COR-L47 (cell line): ENCODE measurements around the gene MDM4.

Source experiments
- DNase-seq: peaks from one replicate; lab custom pipeline; 2025; lab: John Stamatoyannopoulos, UW

Gene MDM4

GRCh38 chr1:204491655-204492054 is 24.6 kb upstream of the MDM4 start:
- no peak for DNase-seq

GRCh38 chr1:204493145-204493983 is 22.8 kb upstream of the MDM4 start:
- DNase-seq, result no peak

- DNase-seq, result peak; percentile 31
Measured at GRCh38 chr1:204493984-204494280, 22.3 kb upstream of the MDM4 start.

GRCh38 chr1:204494281-204495077 is 21.7 kb upstream of the MDM4 start, which contains the start of gene PIK3C2B:
Gene PIK3C2B (minus strand): TSS chr1:204494805. CDS start chr1:204469802, 25,003 bp downstream.
- peak; percentile 69 for DNase-seq

GRCh38 chr1:204495078-204495753 is 21.0 kb upstream of the MDM4 start:
- no peak for DNase-seq

GRCh38 chr1:204495777-204496176 is 20.4 kb upstream of the MDM4 start:
- no peak for DNase-seq

- DNase-seq, result no peak
Measured at GRCh38 chr1:204498981-204499380, 17.2 kb upstream of the MDM4 start.

GRCh38 chr1:204499511-204500468 is 16.4 kb upstream of the MDM4 start:
- no peak for DNase-seq

- no peak for DNase-seq
Measured at GRCh38 chr1:204502241-204502640, 14.0 kb upstream of the MDM4 start.

- peak; percentile 45 for DNase-seq
Measured at GRCh38 chr1:204503122-204503912, 12.9 kb upstream of the MDM4 start.

GRCh38 chr1:204503913-204504519 is 12.2 kb upstream of the MDM4 start:
- no peak for DNase-seq

GRCh38 chr1:204505674-204506200 is 10.5 kb upstream of the MDM4 start:
- DNase-seq, result no peak

- DNase-seq, result peak; percentile 80
Measured at GRCh38 chr1:204506201-204506968, 9.8 kb upstream of the MDM4 start.

- DNase-seq, result peak; percentile 79
Measured at GRCh38 chr1:204506969-204507316, 9.3 kb upstream of the MDM4 start.

- DNase-seq, result peak; percentile 25
Measured at GRCh38 chr1:204507317-204508105, 8.7 kb upstream of the MDM4 start.

- no peak for DNase-seq
Measured at GRCh38 chr1:204509186-204509635, 7.0 kb upstream of the MDM4 start.

- no peak for DNase-seq
Measured at GRCh38 chr1:204511366-204511765, 4.8 kb upstream of the MDM4 start.

GRCh38 chr1:204513117-204513716 is 3.0 kb upstream of the MDM4 start:
- DNase-seq, result no peak
